K562 (cell line): ENCODE measurements around the gene ACTN4. TPM values are rescaled to one million over a fixed set of nuclear protein-coding genes. Genes with fewer than 3 reads are reported as not detected.
A peak's percentile ranks its signal among the peaks of the same experiment; 100 is the strongest.

Experiments used
- ATAC-seq: fragments of 200-7000 bp; cut with Tn5 transposase; 3 replicates; pipeline ENCODE4 v1.9.1; 2020; ENCODE audit warnings: moderate library complexity
- BruUV-seq: library from RNA; stranded (reverse); fragments of 400-500 nt; replicated peaks from 2 replicates; lab custom pipeline; 2021; lab: Mats Ljungman, UMichigan
- CTCF ChIA-PET: fragments of 300-600 bp; formaldehyde crosslinking; extraction: SDS; loops from one replicate; lab custom pipeline; 2021; ENCODE audit warnings: low intra/inter-chr PET ratio; lab: Yijun Ruan, JAX
- POLR2A ChIA-PET: fragments of 300-600, 350-650 bp; sonication (Branson Sonifier 250); formaldehyde crosslinking; extraction: SDS; loops from one replicate; lab custom pipeline; 2021; ENCODE audit warnings: antibody characterized with exemption, inconsistent platforms; lab: Yijun Ruan, JAX
- DNase-seq, 4 experiments: peaks; one replicate each; pipeline versions ENCODE4 v3.0.0 to v3.0.0-alpha.2; 2011 to 2018; ENCODE audit warnings: low spot score in 3 of 4, mixed read lengths in 3 of 4; ENCODE audit errors: extremely low read depth in 1 of 4
- FAIRE-seq: peaks from 2 replicates; lab custom pipeline; 2011; peaks lifted over from hg19 to GRCh38; lab: Jason Lieb, UNC
- H2AFZ ChIP-seq: 2 replicates; pipeline ENCODE4 v1.6.0; 2011; ENCODE audit warnings: low read depth, low read length, control low read depth, inconsistent platforms
- H3K27ac ChIP-seq: fragments of 200-600 bp; 3 replicates; pipeline ENCODE4 v1.8.0; 2011; ENCODE audit warnings: low read depth, mild to moderate bottlenecking, control low read depth, inconsistent platforms, low read length, moderate library complexity, mixed read lengths; ENCODE audit errors: extremely low read depth
- H3K27me3 ChIP-seq, 2 experiments: fragments of 300-600 bp in 1 of 2; 2 replicates in 1 of 2; 3 replicates in 1 of 2; pipeline versions ENCODE4 v1.6.0 to v1.8.0; 2011; ENCODE audit warnings: inconsistent platforms in 2 of 2, low read length in 2 of 2, mild to moderate bottlenecking in 1 of 2, mixed read lengths in 1 of 2, moderate library complexity in 1 of 2; ENCODE audit not compliant: control insufficient read depth in 2 of 2, insufficient read depth in 2 of 2
- H3K36me3 ChIP-seq: fragments of 300-600 bp; 3 replicates; pipeline ENCODE4 v1.8.0; 2011; ENCODE audit warnings: mild to moderate bottlenecking, low read length, inconsistent platforms; ENCODE audit not compliant: control insufficient read depth, insufficient read depth
- H3K4me1 ChIP-seq, 2 experiments: fragments of 200-600 bp in 1 of 2; replicated peaks in 1 of 2; 2 replicates in 1 of 2; 3 replicates in 1 of 2; pipeline versions ENCODE4 v1.5.1 to v1.8.0; 2011; ENCODE audit warnings: inconsistent platforms in 2 of 2, low read length in 2 of 2, mild to moderate bottlenecking in 1 of 2, mixed read lengths in 1 of 2, moderate library complexity in 1 of 2; ENCODE audit not compliant: control insufficient read depth in 2 of 2, insufficient read depth in 2 of 2
- H3K4me2 ChIP-seq: 2 replicates; pipeline ENCODE4 v1.6.1; 2011; ENCODE audit warnings: low read length, control low read depth, inconsistent platforms, mixed read lengths; ENCODE audit not compliant: insufficient read depth
- H3K4me3 ChIP-seq: fragments of 200-600 bp; sonication (generic), shearing (Covaris generic); 2 replicates; pipeline ENCODE4 v1.5.1; 2016; ENCODE audit warnings: control low read depth, inconsistent platforms
- H3K79me2 ChIP-seq: fragments of 200-600 bp; 3 replicates; pipeline ENCODE4 v1.8.0; 2011; ENCODE audit warnings: low read length, inconsistent platforms; ENCODE audit not compliant: control insufficient read depth, insufficient read depth
- H3K9ac ChIP-seq, 2 experiments: 2 replicates each; pipeline versions ENCODE4 v1.6.0 to v1.6.1; 2011; ENCODE audit warnings: low read depth in 2 of 2, low read length in 2 of 2, control low read depth in 1 of 2, inconsistent platforms in 1 of 2, mild to moderate bottlenecking in 1 of 2, mixed read lengths in 1 of 2; ENCODE audit not compliant: insufficient read depth in 1 of 2
- H3K9me1 ChIP-seq: one replicate; pipeline ENCODE4 v1.6.0; 2011; ENCODE audit warnings: inconsistent platforms, mild to moderate bottlenecking, low read length, moderate library complexity; ENCODE audit not compliant: control insufficient read depth, insufficient read depth
- H3K9me3 ChIP-seq: replicated peaks from 2 replicates; pipeline ENCODE4 v1.5.1; 2011; ENCODE audit warnings: low read depth, low read length, inconsistent platforms; ENCODE audit not compliant: control insufficient read depth, insufficient read depth
- H4K20me1 ChIP-seq: replicated peaks from 2 replicates; pipeline ENCODE4 v1.6.1; 2011; ENCODE audit warnings: low read length, inconsistent platforms, mixed read lengths; ENCODE audit not compliant: control insufficient read depth, insufficient read depth
- ELK1 ChIP-seq: sonication (generic); formaldehyde crosslinking; IDR thresholded peaks from 2 replicates; pipeline ENCODE4 v1.8.1; 2022; ENCODE audit warnings: missing genetic modification reagents
- FOXM1 ChIP-seq, 2 experiments: fragments of 450-650 bp in 1 of 2; sonication (generic) in 1 of 2; formaldehyde crosslinking in 1 of 2; IDR thresholded peaks; 2 replicates each; pipeline versions ENCODE4 v1.6.1 to v1.9.0; 2017 to 2022; ENCODE audit warnings: low read depth in 2 of 2, mild to moderate bottlenecking in 2 of 2, missing genetic modification reagents in 1 of 2, moderate library complexity in 1 of 2
- MBD1 ChIP-seq: fragments of 250-450 bp; sonication (Bioruptor Pico); IDR thresholded peaks from 2 replicates; pipeline ENCODE4 v1.8.0; 2022; ENCODE audit warnings: inconsistent platforms
- WGBS: fragments of 100-300 bp; shearing (Covaris generic); methylation state at CpG from one replicate; pipeline ENCODE4 v1.1.6; 2016; ENCODE audit warnings: low coverage, mixed read lengths; ENCODE audit not compliant: insufficient coverage; ENCODE audit errors: missing lambda C conversion rate; 5-methylcytosine and 5-hydroxymethylcytosine counted together
- in situ Hi-C: fragments of 300-500 bp; cut with MboI; formaldehyde crosslinking; loops from 4 replicates; pipeline ENCODE4 v1.15.0; 2018; ENCODE audit warnings: inconsistent platforms, mixed read lengths
- intact Hi-C: fragments of 100-400 bp; cut with micrococcal nuclease; formaldehyde crosslinking; loops from 2 replicates; pipeline ENCODE4 v1.14.2; 2022
- polyA plus RNA-seq, 8 experiments: library from polyadenylated mRNA; depleted of rRNA in 4 of 8; stranded (reverse) in 5 of 8; unstranded in 3 of 8; fragments of >200 nt; fragmentation: Nextera tagmentation in 2 of 8; fragmentation: Illumina TruSeq in 1 of 8; extraction: Ambion mirVana in 2 of 8; extraction: Trizol in 1 of 8; gene quantifications; 2 replicates each; pipeline versions ENCODE4 v1.2.1 to v1.2.3, GENCODE V29; 2011 to 2014; ENCODE audit warnings: inconsistent platforms in 1 of 8, missing spikeins in 1 of 8
- total RNA-seq, 7 experiments: library from RNA; depleted of rRNA in 6 of 7; stranded (reverse); fragments of >200 nt in 6 of 7; fragmentation: Illumina TruSeq in 2 of 7; extraction: Trizol in 2 of 7; gene quantifications; 2 replicates each; pipeline versions ENCODE4 v1.2.1 to v1.2.3, GENCODE V29; 2011 to 2021; ENCODE audit warnings: low replicate concordance in 1 of 7

The ACTN4 gene
- total and polyA plus RNA-seq, 9 of the 15 experiments (the other 6 are each of a cell fraction or from before 2014, with no cell fraction given): 3.1 to 385 (median 125) TPM

GRCh38 chr19:38663156-38663651 lies 15.8 kb downstream of the ACTN4 start:
- 81% methylated on average over 16 of the region's 22 CpGs for WGBS
- no TSS peak for BruUV-seq
- no peak overlapping the region for H3K4me3 ChIP-seq
- H4K20me1 ChIP-seq: peaks cover 61% of the 10 kb centered on the region
- H3K36me3 ChIP-seq: peaks cover 70% of the 10 kb centered on the region
- no peak for FAIRE-seq
- intact Hi-C loops: no loop called here
- no peaks in the 10 kb centered on the region for H3K27me3 ChIP-seq
- H3K9ac ChIP-seq: peak overlapping the region; percentile 28 to 86; a peak in 2 of 4 replicates
- peak overlapping the region; percentile 66; the same call in 1 of the 2 replicates for H3K4me2 ChIP-seq
- POLR2A ChIA-PET: interaction anchor here (0.7 to 5.2 kb wide), 11 partner anchors 8 to 23 kb away, joined by 3 to 31 read pairs (median 6); partner anchors contain the start of gene ACTN4
- peak overlapping the region; percentile 37; the same call in 1 of the 3 replicates for H3K27ac ChIP-seq
- no peak overlapping the region for H2AFZ ChIP-seq
- TF ChIP-seq FOXM1 (IDR thresholded peaks at IDR 0.05; ENCODE audit: low read depth) (no peak), FOXM1 (CRISPR knock-in tag; IDR thresholded peaks at IDR 0.05; ENCODE audit: low read depth) (0 out of 2 replicates have a peak, but pooled peaks have one; percentile 20), ELK1 (CRISPR knock-in tag) (no peak), MBD1 (CRISPR knock-in tag) (no peak)
- TF ChIP-seq, all 486 proteins: peak for 1
- Histone ChIP-seq H3K4me1 (peaks cover 41 to 87% of the 10 kb centered on the region in 2 experiments), H3K9me3 (no peaks in the 10 kb centered on the region), H3K9me1 (peaks cover 9% of the 10 kb centered on the region), H3K79me2 (peaks cover 97% of the 10 kb centered on the region)
- ATAC-seq (no peak), DNase-seq (no peak)
- CTCF ChIA-PET: no interaction called here
- in situ Hi-C loops: no loop called here
